GM10266 (cell line): ENCODE measurements around the gene P2RY6.

ENCODE experiments used
- DNase-seq: peaks from one replicate; pipeline ENCODE4 v3.0.0; 2012; ENCODE audit errors: extremely low spot score
- CTCF ChIP-seq: IDR thresholded peaks from 2 replicates; pipeline ENCODE4 v1.5.1; 2012; ENCODE audit warnings: mild to moderate bottlenecking, low read depth; ENCODE audit not compliant: control insufficient read depth, insufficient read depth; ENCODE audit errors: missing control alignments

P2RY6 gene

GRCh38 chr11:73347067-73347466 lies 74.9 kb downstream of the P2RY6 start:
- no peak for TF ChIP-seq CTCF
- no peak for DNase-seq
